GM03348 (cell line): Measurements from ENCODE around the gene GRM8.

Experiments
- DNase-seq: peaks from one replicate; pipeline ENCODE4 v3.0.0; 2012; ENCODE audit warnings: low spot score

Gene GRM8

DNA sequence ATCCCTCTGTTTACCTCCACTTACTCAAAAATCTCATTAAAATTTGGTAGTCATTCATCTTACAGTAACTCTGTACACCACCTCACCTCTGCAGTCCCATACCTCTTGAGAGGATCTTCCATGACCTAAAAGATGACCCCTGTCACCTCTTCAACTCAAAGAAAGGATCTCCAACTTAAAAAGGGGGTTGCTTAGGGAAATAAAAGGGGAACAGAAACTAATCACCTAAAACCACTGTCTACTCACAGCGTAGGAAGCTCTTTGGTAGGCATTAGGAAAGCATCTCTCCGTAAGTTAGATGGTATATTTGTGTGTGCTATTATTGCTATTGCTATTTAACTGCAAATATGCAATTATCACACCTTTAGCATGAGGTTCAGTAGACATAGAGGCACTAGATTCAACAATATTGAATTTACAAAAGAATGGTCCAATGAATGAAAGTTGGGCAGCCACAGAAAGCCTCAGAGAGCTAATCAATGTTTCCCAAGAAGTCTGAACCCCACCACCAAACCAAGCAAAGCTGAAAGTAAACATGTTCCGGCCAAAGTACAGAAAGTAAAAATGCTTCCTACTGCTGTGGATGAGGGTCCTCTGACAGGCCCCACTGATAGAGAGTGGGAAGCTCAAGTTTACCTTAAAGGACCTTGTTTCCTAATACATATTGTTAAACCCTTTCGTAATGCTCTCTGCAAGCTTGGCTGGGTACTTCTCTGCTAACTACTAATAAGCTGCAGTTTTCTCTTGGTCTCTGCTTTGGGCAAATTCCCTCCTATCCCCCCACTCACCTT lies 105.8 kb downstream of the GRM8 start:
- no peak for DNase-seq

GRCh38 chr7:127137146-127137545 lies 115.6 kb downstream of the GRM8 start:
- no peak for DNase-seq

DNA sequence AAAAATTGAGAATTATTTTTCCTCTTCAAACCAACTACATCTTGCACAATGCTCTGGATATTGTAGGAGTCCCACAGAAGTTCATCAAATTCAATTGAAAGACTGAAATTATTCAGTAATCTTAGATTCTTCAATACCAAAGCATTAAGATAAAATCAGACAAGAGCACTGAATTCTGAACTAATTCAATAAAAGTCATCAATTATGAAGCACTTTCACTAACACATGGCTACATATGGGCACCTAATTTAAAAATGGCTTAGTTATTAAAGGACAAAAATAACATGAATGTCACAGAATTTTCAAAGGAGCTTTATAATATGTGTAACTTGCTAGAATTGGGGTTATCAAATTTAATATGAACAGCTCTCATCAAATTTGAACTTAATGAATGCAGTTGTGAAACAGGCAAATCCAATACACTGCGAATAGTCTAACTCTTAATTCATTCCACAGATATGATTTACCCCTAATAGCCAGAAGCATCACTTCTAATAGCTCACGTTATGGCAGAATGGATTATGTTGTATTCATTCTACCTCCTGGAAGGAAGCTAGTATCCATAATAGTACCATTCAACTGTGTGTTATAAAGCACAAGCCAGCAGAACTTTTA lies 116.8 kb downstream of the GRM8 start:
- no peak for DNase-seq

DNA sequence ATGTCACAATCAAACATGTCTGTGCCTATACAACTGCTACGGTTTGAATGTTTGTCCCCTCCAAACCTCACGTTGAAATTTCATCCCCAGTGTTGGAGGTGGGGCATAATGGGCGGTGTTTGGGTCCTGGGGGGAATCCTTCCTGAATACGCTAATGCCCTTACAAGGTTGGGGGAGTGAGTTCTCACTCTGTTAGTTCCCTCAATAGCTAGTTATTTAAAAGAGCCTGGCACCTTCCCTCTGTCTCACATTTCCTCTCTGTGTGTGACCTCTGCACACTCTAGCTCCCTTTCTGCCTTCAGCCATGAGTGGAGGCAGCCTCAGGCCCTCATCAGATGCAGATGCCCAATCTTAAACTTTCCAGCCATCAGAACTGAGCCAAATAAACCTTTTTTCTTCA lies 129.5 kb downstream of the GRM8 start:
- DNase-seq, result no peak

DNA sequence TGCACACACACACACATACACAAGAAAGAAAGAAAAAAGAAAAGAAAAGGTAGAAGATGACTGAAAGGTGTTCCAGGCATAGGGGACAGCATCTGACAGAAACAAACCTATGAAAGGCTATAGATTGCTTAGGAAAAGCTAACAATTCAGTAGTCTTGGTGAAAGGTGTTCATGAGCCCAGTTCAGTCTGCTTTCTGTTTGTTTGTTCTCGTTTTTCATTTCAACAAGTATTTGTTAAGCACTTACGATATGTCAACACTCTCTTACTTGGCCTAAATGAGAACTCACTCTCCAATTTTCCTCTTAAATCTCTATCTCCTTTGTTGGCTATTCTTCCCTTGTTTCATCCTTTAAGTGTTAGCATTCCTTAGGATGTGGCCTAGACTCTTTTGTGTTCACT lies 133.2 kb downstream of the GRM8 start:
- DNase-seq, result no peak

DNA sequence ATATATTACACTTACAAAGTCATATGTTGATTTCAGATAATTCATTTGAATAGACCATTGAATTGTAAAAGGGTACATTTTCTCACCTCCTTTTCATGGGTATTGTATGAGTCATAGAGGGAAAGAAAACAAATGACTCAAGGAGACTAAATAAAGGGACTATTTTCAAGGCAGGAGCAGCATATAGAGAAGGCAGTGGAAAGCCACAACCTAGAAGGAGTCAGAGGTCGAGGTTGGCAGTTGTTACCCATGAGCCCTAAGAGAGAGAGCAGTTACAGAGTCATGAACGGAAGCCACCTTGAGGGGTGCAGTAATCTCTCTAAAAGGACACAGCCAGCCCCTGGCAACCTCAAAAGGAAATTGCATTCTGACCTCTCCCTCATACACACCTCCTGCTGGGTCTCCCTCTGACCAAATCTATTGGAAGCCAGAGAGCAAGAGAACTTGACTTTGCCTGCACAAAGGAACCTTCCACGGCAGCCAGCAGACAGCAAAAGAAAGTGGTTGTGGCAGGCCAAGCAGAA lies 137.9 kb downstream of the GRM8 start:
- no peak for DNase-seq

GRCh38 chr7:127107601-127108007 lies 145.1 kb downstream of the GRM8 start:
- DNase-seq, result peak; percentile 26

DNA sequence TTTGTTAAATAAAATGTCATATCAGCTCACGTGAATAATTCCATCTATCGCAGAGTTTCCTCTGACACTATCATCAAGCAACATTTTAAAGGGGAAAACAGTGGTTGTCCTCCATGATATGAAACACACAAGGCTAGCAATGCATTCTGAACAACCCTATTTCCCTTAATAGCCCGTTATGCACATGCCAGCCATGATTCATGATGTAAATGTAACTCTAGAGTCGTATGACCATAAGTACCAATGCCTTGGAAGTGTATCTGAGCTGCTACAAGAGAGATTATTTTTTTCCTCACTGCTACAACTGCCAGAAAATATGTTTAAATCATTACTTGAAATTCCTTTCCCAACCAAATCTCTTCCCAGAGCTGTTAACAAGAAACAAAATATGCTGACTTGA lies 159.4 kb downstream of the GRM8 start:
- no peak for DNase-seq

GRCh38 chr7:127091620-127092019 lies 161.1 kb downstream of the GRM8 start:
- peak; percentile 6 for DNase-seq

- DNase-seq, result no peak
Measured at GRCh38 chr7:127089146-127089545, 163.6 kb downstream of the GRM8 start.

GRCh38 chr7:127081539-127081938 lies 171.2 kb downstream of the GRM8 start:
- no peak for DNase-seq

GRCh38 chr7:127080576-127080975 lies 172.2 kb downstream of the GRM8 start:
- no peak for DNase-seq

DNA sequence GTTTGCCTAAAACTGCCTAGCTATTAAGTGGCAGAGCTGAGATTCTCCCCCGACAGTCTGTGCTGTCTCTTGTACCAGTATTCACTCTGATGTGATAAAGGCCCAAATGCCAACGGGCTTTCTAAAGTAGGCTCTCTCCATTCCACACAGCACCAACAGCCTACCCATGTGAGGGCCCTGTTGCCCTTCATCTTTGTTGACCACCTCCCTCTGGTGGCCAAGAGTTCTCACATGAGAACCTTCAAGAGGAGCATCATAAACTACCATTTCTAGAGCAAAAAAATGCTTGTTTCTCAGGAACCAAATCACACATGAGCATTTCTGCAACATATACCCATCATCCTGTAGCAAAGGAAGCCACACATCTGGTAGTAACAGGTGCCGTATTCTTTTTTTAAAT lies 185.8 kb downstream of the GRM8 start:
- DNase-seq, result no peak

DNA sequence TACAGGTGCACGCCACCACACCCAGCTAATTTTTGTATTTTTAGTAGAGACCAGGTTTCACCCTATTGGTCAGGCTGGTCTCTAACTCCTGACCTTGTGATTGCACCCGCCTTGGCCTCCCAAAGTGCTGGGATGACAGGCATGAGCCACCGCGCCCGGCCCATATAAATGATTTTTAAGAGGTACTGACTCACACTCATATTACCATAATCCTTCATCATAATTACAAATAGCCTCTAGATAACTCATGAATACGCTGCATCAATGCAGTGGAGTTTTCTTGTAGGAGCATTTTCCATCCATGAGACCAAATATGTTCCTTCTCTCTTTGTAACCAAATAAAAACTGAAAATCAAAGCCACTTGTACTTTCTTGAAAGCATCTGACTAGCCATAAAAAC lies 193.3 kb downstream of the GRM8 start:
- DNase-seq, result no peak

DNA sequence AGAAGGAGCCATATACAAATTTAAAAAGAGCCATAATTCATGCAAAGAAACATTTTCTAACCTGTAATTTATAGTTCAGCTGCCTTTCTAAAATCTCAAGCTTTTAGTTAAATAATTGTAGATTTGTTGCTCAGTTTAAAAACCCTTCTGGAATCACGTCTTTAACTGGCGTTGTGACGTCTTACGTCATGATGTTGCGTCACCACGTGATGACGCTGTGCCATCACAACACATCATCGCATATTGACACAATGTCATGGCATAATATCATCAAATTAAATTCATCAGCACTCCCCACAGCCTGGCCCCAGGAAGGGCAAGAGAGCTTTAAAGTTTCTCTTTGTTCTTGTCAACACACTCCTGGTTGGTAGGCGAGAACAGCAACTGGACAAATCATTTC lies 194.8 kb downstream of the GRM8 start:
- no peak for DNase-seq

- DNase-seq, result no peak
Measured at GRCh38 chr7:127056202-127056601, 196.5 kb downstream of the GRM8 start.

DNA sequence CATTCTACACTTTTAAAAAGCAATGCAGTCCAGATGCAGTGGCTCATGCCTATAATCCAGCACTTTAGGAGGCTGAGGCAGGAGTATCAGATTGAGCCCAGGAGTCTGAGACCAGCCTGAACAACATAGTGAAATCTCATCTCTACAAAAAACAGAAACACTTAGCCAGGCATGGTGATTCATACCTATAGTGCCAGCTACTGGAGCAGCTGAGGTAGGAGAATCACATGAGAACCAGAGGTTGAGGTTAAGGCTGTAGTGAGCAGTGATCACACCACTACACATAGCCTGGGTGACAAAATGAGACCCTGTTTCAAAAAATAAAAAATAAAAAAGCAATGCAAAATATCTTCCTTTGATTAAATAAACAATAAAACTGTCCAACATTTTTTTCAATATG lies 205.2 kb downstream of the GRM8 start:
- no peak for DNase-seq

DNA sequence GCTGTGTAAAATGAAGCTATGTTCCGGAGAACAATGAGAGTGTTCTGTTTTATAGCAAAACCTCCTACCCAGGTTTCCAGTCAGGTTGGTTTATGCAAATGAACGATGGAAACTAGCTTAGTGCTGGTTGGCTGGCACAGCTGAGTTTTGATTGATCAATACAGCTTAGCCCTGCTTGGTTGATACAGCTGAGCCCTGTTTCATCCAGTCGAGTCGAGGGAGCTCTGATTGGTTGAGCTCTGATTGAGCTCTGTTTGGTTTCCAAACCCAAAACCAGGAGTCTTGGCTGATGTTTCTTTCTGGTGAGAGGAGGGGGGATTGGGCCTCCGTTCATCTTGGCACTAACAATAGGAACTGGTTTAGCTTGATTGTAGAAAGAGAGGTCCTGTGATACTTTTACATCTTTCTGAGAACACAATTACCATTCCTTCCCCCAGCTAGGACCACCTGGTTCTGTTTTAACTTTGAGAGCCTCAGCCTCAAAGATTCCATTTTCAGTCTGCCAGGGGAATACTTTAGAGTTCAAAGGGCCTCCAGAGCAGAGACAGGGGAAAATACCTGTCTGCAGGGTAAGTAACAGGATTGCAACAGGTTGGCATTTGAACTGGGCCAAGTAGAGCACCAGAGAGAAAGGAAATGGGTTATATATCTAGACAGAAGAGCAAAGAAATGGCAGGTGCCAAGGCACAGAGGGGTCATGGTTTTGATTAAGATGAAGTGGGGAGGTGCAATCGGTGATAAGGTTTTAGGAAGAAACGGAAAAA lies 210.9 kb downstream of the GRM8 start:
- no peak for DNase-seq

DNA sequence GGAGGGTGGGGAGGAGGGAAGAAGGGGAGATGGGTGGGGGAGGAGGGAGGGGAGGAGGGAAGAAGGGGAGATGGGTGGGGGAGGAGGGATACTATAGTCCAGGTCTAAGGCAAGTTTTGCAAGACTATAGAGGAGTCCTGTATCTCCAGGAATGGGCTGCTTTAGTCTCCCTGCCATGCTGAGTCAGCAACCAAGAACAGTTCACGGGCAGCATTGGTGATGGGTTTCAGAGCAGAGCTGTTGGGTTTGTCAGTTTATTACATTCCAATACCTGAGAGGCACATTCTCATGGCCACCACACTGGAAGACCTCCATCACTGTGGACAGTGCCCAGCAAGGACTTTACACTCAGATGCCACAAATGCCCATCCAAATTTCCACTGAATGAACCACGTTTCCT lies 212.7 kb downstream of the GRM8 start:
- DNase-seq, result no peak

- no peak for DNase-seq
Measured at GRCh38 chr7:127039541-127039940, 213.2 kb downstream of the GRM8 start.

GRCh38 chr7:127035203-127035849 lies 217.4 kb downstream of the GRM8 start:
- no peak for DNase-seq

- DNase-seq, result no peak
Measured at GRCh38 chr7:127034186-127034806, 218.4 kb downstream of the GRM8 start.
